Peyer's patch (tissue), 4 donors: ENCODE results near the gene CGRRF1. TPM values are rescaled to one million over a fixed set of nuclear protein-coding genes. Genes with fewer than 3 reads are reported as not detected.

Source experiments
- DNase-seq, 3 donors: peaks; one replicate each; pipeline ENCODE4 v3.0.0-alpha.2; 2017 to 2019
- H3K27ac ChIP-seq, 4 donors: fragments of 200-600 bp; sonication (generic); one replicate each; pipeline ENCODE4 v1.5.1; 2016 to 2019
- H3K27me3 ChIP-seq, 2 donors: fragments of 200-600 bp; sonication (generic); one replicate each; pipeline ENCODE4 v1.5.1; 2019
- H3K36me3 ChIP-seq, 3 donors: fragments of 200-600 bp; sonication (generic); one replicate each; pipeline ENCODE4 v1.5.1; 2016 to 2019
- H3K4me1 ChIP-seq, 4 donors: fragments of 200-600 bp; sonication (generic); one replicate each; pipeline ENCODE4 v1.5.1; 2016 to 2019
- H3K4me3 ChIP-seq, 4 donors: fragments of 200-600 bp; sonication (generic); 1 replicate in 3 of 4; 2 replicates in 1 of 4; pipeline ENCODE4 v1.5.1; 2016 to 2019; ENCODE audit warnings: mild to moderate bottlenecking in 1 of 4
- H3K9me3 ChIP-seq, 4 donors: fragments of 200-600 bp; sonication (generic); one replicate each; pipeline ENCODE4 v1.5.1; 2016 to 2019; ENCODE audit warnings: mild to moderate bottlenecking in 1 of 4
- POLR2A ChIP-seq, 2 donors: fragments of 450-650 bp; IDR thresholded peaks; one replicate each; pipeline ENCODE4 v1.5.1; 2017; ENCODE audit warnings: antibody characterized with exemption in 2 of 2, mild to moderate bottlenecking in 2 of 2, moderate library complexity in 2 of 2
- total RNA-seq, 4 donors: library from RNA; depleted of rRNA; stranded (reverse); fragments of >200 nt; gene quantifications; one replicate each; pipeline ENCODE4 v1.1.0, GENCODE V29; 2016
- TF ChIP-seq, protein P1 (sequence below), 6 experiments: fragments of 450-650 bp in 4 of 6; fragments of 200-600 bp in 2 of 6; sonication (generic) in 1 of 6; IDR thresholded peaks; one replicate each; pipeline ENCODE4 v1.5.1; 2017 to 2019; ENCODE audit warnings: antibody characterized with exemption in 6 of 6, mild to moderate bottlenecking in 3 of 6, moderate library complexity in 1 of 6

The CGRRF1 gene
- total RNA-seq, 4 donors from 2014 or later: 11.6 to 26.8 (median 19.0) TPM

DNA sequence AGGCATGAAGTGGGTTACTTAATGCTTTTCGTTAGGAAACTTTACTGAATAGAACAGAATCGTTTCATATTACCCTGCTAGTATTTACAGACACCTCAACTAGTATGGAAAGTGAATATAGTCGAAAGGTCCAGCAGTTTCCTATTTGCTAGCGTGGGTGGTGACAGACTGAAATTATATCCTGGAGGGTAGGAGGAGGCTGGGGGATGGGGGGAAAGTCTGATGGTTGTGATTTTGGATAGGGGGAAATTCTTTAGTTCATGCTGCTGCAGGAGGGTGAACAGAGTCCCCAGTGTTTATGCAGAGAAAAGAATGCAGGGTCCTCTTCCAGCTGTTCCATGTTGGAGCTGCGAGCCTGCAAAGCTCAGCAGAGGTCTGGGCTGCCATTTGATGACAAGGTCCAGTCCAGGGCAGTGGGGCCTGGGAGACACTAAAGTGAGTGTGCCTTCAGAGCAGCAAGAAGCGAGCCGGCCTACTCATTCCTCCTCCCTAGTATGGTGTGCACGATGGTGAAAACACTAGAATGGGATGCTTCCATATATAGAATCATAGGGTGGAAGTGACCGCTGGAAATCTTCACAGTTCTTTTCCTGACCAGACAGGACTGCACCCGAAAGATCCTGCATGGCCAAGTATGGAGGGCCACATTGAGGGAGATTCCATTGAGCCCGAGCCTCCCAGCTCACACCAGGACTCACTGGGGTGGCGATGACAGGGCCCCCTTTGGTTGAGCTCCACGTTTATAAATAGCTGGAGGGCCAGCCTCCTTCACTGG is 59.3 kb downstream of the CGRRF1 start:
- peak overlapping the region in 1 of 4 donors; percentile 85 for H3K4me3 ChIP-seq
- no peaks in the 10 kb centered on the region for H3K27me3 ChIP-seq
- H3K9me3 ChIP-seq: no peaks in the 10 kb centered on the region
- no peak for DNase-seq
- TF ChIP-seq, protein P1, sequence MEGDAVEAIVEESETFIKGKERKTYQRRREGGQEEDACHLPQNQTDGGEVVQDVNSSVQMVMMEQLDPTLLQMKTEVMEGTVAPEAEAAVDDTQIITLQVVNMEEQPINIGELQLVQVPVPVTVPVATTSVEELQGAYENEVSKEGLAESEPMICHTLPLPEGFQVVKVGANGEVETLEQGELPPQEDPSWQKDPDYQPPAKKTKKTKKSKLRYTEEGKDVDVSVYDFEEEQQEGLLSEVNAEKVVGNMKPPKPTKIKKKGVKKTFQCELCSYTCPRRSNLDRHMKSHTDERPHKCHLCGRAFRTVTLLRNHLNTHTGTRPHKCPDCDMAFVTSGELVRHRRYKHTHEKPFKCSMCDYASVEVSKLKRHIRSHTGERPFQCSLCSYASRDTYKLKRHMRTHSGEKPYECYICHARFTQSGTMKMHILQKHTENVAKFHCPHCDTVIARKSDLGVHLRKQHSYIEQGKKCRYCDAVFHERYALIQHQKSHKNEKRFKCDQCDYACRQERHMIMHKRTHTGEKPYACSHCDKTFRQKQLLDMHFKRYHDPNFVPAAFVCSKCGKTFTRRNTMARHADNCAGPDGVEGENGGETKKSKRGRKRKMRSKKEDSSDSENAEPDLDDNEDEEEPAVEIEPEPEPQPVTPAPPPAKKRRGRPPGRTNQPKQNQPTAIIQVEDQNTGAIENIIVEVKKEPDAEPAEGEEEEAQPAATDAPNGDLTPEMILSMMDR (IDR thresholded peaks at IDR 0.05): no peak
- no peak for TF ChIP-seq POLR2A (IDR thresholded peaks at IDR 0.05)
- H3K36me3 ChIP-seq: no peaks in the 10 kb centered on the region
- H3K4me1 ChIP-seq: peaks cover 0 to 21% (median 3%) of the 10 kb centered on the region in 4 donors
- peak overlapping the region in 3 of 4 donors; percentile 25 to 99 (median 43) for H3K27ac ChIP-seq

DNA sequence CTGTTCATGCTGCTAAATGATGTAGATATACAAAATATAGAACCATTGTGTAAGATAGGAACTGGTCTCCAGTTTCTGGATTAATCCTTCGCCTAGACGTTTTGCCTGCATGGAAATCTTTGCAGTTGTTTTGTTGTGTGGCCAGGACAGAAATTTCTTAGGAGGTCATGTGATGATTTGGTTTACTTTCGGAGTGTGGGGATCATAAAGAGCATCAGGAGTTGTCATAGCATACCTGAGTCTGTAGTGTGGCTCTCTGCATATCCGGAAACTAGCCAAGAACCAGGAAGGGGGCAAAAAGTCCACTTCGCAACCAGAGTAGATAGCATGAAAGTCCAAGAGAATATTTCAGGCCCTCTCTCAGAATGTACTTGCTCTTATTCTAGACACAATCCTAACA is 60.3 kb downstream of the CGRRF1 start:
- DNase-seq: no peak
- Histone ChIP-seq H3K27me3 (no peaks in the 10 kb centered on the region), H3K4me3 (no peak overlapping the region), H3K9me3 (no peaks in the 10 kb centered on the region), H3K27ac (peak overlapping the region in 2 of 4 donors; percentile 0 to 99), H3K36me3 (no peaks in the 10 kb centered on the region), H3K4me1 (peaks cover 0 to 14% (median 3%) of the 10 kb centered on the region in 4 donors)
- TF ChIP-seq, protein P1 (IDR thresholded peaks at IDR 0.05): no peak
- TF ChIP-seq POLR2A (IDR thresholded peaks at IDR 0.05): no peak

DNA sequence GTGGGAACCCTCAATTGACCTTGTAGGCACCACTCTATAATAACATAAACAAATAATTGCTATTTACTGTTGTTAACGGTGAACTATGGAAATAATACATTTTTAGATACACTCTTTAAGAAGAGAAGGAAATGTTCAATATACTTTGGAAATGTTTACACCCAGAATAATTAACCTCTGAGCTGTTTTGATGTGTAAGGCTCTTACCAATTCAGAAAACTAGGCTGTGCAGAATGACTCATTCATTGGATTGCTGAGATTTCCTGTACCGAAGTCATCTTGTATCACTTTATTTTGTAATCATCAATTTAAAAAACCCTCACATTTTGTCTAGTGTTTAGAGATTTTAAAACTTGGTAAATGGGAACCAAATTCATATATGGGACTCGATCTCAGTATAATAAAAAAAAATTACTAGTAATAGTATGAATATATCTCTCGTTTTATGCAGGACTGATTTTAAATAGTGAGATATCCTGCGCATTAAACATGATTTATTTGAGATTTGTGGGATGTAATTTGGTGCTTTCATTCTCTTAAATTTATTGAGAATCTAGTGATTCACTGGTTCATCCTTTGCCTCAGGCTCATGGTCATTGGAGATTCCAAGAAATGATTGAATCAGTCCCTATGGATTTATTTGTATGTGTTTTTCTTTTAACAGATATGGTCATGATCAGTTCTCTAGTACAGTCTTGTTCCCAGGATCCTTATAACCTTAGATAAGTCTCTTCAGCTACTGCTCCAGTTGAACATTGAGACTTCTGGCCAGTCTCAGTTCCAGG is 61.1 kb downstream of the CGRRF1 start:
- no peak for TF ChIP-seq POLR2A (IDR thresholded peaks at IDR 0.05)
- TF ChIP-seq, protein P1 (IDR thresholded peaks at IDR 0.05): no peak
- Histone ChIP-seq H3K36me3 (no peaks in the 10 kb centered on the region), H3K27me3 (no peaks in the 10 kb centered on the region), H3K9me3 (no peaks in the 10 kb centered on the region), H3K4me1 (peaks cover 0 to 14% (median 3%) of the 10 kb centered on the region in 4 donors), H3K27ac (peak overlapping the region in 2 of 4 donors; percentile 0 to 14), H3K4me3 (no peak overlapping the region)
- no peak for DNase-seq

DNA sequence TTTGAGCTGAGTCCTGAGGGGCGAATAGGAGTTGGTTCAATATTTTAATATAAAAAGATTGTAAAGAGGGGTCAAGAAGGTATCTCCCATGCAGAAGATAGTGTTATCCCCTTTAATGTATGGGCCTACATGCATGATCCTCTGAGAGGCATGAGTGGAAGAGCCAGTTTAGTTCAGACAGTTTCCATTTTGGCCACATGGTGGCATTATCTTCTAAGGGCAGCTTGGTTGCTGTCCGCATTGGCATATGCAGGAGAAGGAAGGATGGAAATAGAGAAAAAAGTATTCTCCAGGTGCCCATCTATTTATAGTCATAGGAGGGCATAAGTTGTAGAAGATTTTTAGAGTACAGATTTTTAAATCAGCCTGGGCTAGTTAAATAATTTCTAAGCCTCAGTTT is 62.6 kb downstream of the CGRRF1 start:
- no peak overlapping the region for H3K27ac ChIP-seq

DNA sequence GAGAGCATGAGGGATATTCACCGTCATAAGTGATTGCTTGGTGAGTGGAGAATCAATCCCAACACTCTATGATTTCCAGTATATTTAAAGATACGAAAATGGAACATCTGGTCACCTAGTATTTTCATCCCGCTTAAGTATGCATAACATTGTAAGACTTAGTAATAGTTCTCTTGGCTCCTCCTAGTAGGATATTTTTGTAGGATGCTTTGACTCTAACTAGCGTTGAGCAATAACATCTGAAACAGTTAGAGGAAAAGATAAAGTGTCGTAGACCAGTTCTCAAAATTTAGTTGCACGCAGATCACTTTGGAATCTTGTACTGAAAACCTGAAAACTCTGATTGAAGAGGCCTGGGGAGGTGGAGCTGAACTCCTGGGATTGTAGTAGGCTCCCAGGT is 64.8 kb downstream of the CGRRF1 start:
- H3K27ac ChIP-seq: no peak overlapping the region
- no peak for TF ChIP-seq POLR2A (IDR thresholded peaks at IDR 0.05)
- TF ChIP-seq, protein P1 (IDR thresholded peaks at IDR 0.05): no peak

More for the DNA sequence above, 62.6 kb downstream of the CGRRF1 start:
- TF ChIP-seq, protein P1 (IDR thresholded peaks at IDR 0.05): peak in 3 of 6 experiments; percentile 37 to 49 (median 40)
- TF ChIP-seq POLR2A (IDR thresholded peaks at IDR 0.05): no peak
- Histone ChIP-seq H3K4me3 (no peak overlapping the region), H3K4me1 (peaks cover 0 to 14% (median 2%) of the 10 kb centered on the region in 4 donors), H3K36me3 (no peaks in the 10 kb centered on the region), H3K9me3 (no peaks in the 10 kb centered on the region), H3K27me3 (no peaks in the 10 kb centered on the region)
- no peak for DNase-seq

More for the DNA sequence above, 64.8 kb downstream of the CGRRF1 start:
- Histone ChIP-seq H3K36me3 (no peaks in the 10 kb centered on the region), H3K27me3 (no peaks in the 10 kb centered on the region), H3K4me3 (no peak overlapping the region), H3K4me1 (peaks cover 0 to 10% (median 0%) of the 10 kb centered on the region in 4 donors), H3K9me3 (no peaks in the 10 kb centered on the region)
- no peak for DNase-seq
